ENCODE data around the gene OR52K1. TPM values are rescaled to one million over a fixed set of nuclear protein-coding genes. Genes with fewer than 3 reads are reported as not detected.
A peak's percentile ranks its signal among the peaks of the same experiment; 100 is the strongest.
"Not testable (repeated sequence)": the region's sequence is repeated elsewhere in the genome, so short reads cannot be mapped to it uniquely, and the experiment has no call there.

Gene OR52K1
- total RNA-seq, 3 donors from 2014 or later, result under 0.01 TPM; not detected in 1

- TF ChIP-seq POLR2AphosphoS5 (IDR thresholded peaks at IDR 0.05), result no peak
- no peak for TF ChIP-seq CTCF (IDR thresholded peaks at IDR 0.05)
- no peak for TF ChIP-seq POLR2A (IDR thresholded peaks at IDR 0.05)
- Histone ChIP-seq H3K4me3 (no peak overlapping the region), H3K27ac (no peak overlapping the region), H3K9me3 (no peaks in the 10 kb centered on the region), H3K36me3 (no peaks in the 10 kb centered on the region), H3K27me3 (no peaks in the 10 kb centered on the region), H3K4me1 (no peaks in the 10 kb centered on the region)
- DNase-seq (ENCODE audit: low spot score in 2 of 2), result no peak
- intact Hi-C loops (cut with DNase I; ENCODE audit: low total_unique reads), result no loop called here
These were observed 39.9 kb downstream of the OR52K1 start for GRCh38 chr11:4522339-4522738.

DNA sequence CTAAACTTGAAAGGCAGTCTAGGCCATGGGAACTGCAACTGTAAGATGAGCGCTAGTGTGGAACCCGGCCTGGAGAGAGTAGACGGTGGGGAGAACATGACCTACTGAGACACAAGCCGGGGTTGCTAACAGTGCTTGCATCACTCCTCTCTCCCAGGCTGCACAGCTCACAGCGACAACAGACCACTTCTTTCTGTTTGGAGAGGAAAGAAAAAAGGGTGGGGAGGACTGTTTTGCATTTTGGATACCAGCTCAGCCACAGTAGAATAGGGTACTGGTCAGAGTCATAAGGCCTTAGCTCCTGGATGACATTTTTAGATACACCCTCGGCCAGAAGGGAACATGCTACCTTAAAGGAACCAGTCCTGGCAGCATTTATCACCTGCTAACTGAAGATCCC, 40.3 kb downstream of the OR52K1 start:
- H3K4me3 ChIP-seq, result no peak overlapping the region
- TF ChIP-seq POLR2AphosphoS5 (IDR thresholded peaks at IDR 0.05) (no peak), POLR2A (IDR thresholded peaks at IDR 0.05) (no peak), CTCF (IDR thresholded peaks at IDR 0.05) (no peak)
- no peak for DNase-seq (ENCODE audit: low spot score in 2 of 2)
- no peaks in the 10 kb centered on the region for H3K27me3 ChIP-seq
- H3K4me1 ChIP-seq, result no peaks in the 10 kb centered on the region
- no peak overlapping the region for H3K27ac ChIP-seq
- intact Hi-C loops (cut with DNase I; ENCODE audit: low total_unique reads), result no loop called here
- H3K36me3 ChIP-seq, result no peaks in the 10 kb centered on the region
- H3K9me3 ChIP-seq, result no peaks in the 10 kb centered on the region

DNA sequence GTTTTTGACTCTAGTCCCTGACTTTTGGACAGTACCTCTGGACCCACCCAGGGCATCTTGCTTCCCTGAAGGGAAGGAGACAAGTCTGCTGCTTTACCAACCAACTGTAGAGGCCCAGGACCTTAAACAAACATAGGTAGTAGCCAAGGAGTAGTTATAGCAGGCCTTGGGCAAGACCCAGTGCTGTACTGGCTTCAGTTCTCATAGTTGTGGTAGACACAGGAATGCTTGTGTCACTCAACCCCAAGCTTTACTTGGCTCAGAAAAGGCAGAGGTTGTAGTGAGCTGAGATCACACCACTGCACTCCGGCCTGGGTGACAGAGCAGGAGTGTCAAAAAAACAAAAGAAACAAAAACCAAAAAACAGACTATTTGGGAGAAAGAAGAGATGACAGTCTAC, 41.2 kb downstream of the OR52K1 start:
- TF ChIP-seq CTCF (IDR thresholded peaks at IDR 0.05), result no peak
- no peak for TF ChIP-seq POLR2AphosphoS5 (IDR thresholded peaks at IDR 0.05)
- TF ChIP-seq POLR2A (IDR thresholded peaks at IDR 0.05), result no peak
- Histone ChIP-seq H3K4me3 (no peak overlapping the region), H3K9me3 (no peaks in the 10 kb centered on the region), H3K27ac (no peak overlapping the region), H3K4me1 (no peaks in the 10 kb centered on the region), H3K36me3 (no peaks in the 10 kb centered on the region), H3K27me3 (no peaks in the 10 kb centered on the region)
- DNase-seq (ENCODE audit: low spot score in 2 of 2), result peak in 1 of 2 donors; percentile 18
- intact Hi-C loops (cut with DNase I; ENCODE audit: low total_unique reads), result no loop called here

DNA sequence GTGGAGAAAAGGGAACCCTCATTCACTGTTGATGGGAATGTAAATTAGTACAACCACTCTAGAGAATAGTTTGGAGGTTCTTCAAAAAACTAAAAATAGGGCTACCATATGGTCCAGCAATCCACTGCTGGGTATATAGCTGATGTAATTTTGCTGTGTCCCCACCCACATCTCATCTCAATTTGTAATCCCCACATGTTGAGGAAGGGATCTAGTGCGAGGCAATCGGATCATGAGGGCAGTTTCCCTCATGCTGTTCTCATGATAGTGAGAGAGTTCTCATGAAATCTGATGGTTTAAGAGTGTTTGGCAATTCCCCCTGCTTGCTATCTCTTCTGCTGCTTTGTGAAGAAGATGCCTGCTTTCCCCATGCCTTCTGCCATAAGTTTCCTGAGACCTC, 45.5 kb downstream of the OR52K1 start:
- no peak overlapping the region for H3K4me3 ChIP-seq
- no peak overlapping the region for H3K27ac ChIP-seq
- no peaks in the 10 kb centered on the region for H3K36me3 ChIP-seq
- TF ChIP-seq POLR2A (IDR thresholded peaks at IDR 0.05), result no peak
- TF ChIP-seq POLR2AphosphoS5 (IDR thresholded peaks at IDR 0.05), result no peak
- no peak for TF ChIP-seq CTCF (IDR thresholded peaks at IDR 0.05)
- H3K9me3 ChIP-seq, result no peaks in the 10 kb centered on the region
- no peak for DNase-seq (ENCODE audit: low spot score in 2 of 2)
- no peaks in the 10 kb centered on the region for H3K27me3 ChIP-seq
- intact Hi-C loops (cut with DNase I; ENCODE audit: low total_unique reads), result no loop called here
- H3K4me1 ChIP-seq, result no peaks in the 10 kb centered on the region

GRCh38 chr11:4531686-4532085, 49.2 kb downstream of the OR52K1 start:
- intact Hi-C loops (cut with DNase I; ENCODE audit: low total_unique reads), result loop anchor here (2.0 kb wide), 1 partner anchor 53 kb away; no protein-coding TSS in a partner anchor
- not testable (repeated sequence) for H3K4me1 ChIP-seq; H3K27me3 ChIP-seq; H3K4me3 ChIP-seq; H3K27ac ChIP-seq; DNase-seq (ENCODE audit: low spot score in 2 of 2); H3K36me3 ChIP-seq; H3K9me3 ChIP-seq

- no peaks in the 10 kb centered on the region for H3K4me1 ChIP-seq
- H3K4me3 ChIP-seq, result no peak overlapping the region
- H3K27ac ChIP-seq, result no peak overlapping the region
- TF ChIP-seq POLR2A (IDR thresholded peaks at IDR 0.05), result no peak
- TF ChIP-seq POLR2AphosphoS5 (IDR thresholded peaks at IDR 0.05), result no peak
- peak; percentile 32 to 49 (median 38) for TF ChIP-seq CTCF (IDR thresholded peaks at IDR 0.05)
- no peak for DNase-seq (ENCODE audit: low spot score in 2 of 2)
- no peaks in the 10 kb centered on the region for H3K9me3 ChIP-seq
- intact Hi-C loops (cut with DNase I; ENCODE audit: low total_unique reads), result no loop called here
- no peaks in the 10 kb centered on the region for H3K36me3 ChIP-seq
- H3K27me3 ChIP-seq, result no peaks in the 10 kb centered on the region
These were observed 57.3 kb downstream of the OR52K1 start for GRCh38 chr11:4539603-4540219.
